A673 (cell line): ENCODE data around the gene TP53I11. TPM values are rescaled to one million over a fixed set of nuclear protein-coding genes. Genes with fewer than 3 reads are reported as not detected.

Experiments used
- BruUV-seq: library from RNA; stranded (reverse); fragments of 400-500 nt; replicated peaks from 2 replicates; lab custom pipeline; 2021; lab: Mats Ljungman, UMichigan
- CTCF ChIA-PET: fragments of 300-600 bp; sonication (Branson Sonifier 250); formaldehyde crosslinking; loops from one replicate; lab custom pipeline; 2022; ENCODE audit warnings: antibody characterized with exemption; lab: Charles Lee
- POLR2A ChIA-PET: fragments of 300-600 bp; sonication (Branson Sonifier 250); formaldehyde crosslinking; loops from one replicate; lab custom pipeline; 2022; ENCODE audit warnings: antibody characterized with exemption; ENCODE audit not compliant: low non-redundant PET; lab: Charles Lee
- DNase-seq: peaks from one replicate; pipeline ENCODE4 v3.0.0-alpha.2; 2015; ENCODE audit warnings: low spot score
- H3K27ac ChIP-seq: fragments of 200-600 bp; sonication (generic); 2 replicates; pipeline ENCODE4 v1.5.1; 2016; ENCODE audit warnings: mixed run types, low read depth, mild to moderate bottlenecking, mixed read lengths, antibody characterized with exemption, low read length; ENCODE audit not compliant: poor library complexity, severe bottlenecking
- H3K27me3 ChIP-seq: fragments of 200-600 bp; sonication (generic); replicated peaks from 2 replicates; pipeline ENCODE4 v1.6.1; 2017; ENCODE audit warnings: mixed run types, low read depth, mild to moderate bottlenecking, mixed read lengths, antibody characterized with exemption, low read length; ENCODE audit not compliant: insufficient read depth, poor library complexity
- H3K36me3 ChIP-seq: fragments of 200-600 bp; sonication (generic); 2 replicates; pipeline ENCODE4 v1.6.1; 2016; ENCODE audit warnings: mixed run types, mild to moderate bottlenecking, mixed read lengths, antibody characterized with exemption, low read length; ENCODE audit not compliant: insufficient read depth, poor library complexity, severe bottlenecking
- H3K4me1 ChIP-seq: fragments of 200-600 bp; sonication (generic); 2 replicates; pipeline ENCODE4 v1.6.1; 2017; ENCODE audit warnings: mixed run types, mild to moderate bottlenecking, mixed read lengths, antibody characterized with exemption, low read length; ENCODE audit not compliant: insufficient read depth, poor library complexity, severe bottlenecking
- H3K4me3 ChIP-seq: fragments of 200-600 bp; sonication (generic); 2 replicates; pipeline ENCODE4 v1.5.1; 2016; ENCODE audit warnings: low read depth, mixed run types, mild to moderate bottlenecking, mixed read lengths, low read length; ENCODE audit not compliant: poor library complexity, severe bottlenecking
- H3K9me3 ChIP-seq: fragments of 200-600 bp; sonication (generic); 2 replicates; pipeline ENCODE4 v1.6.1; 2016; ENCODE audit warnings: mixed run types, low read depth, mild to moderate bottlenecking, mixed read lengths, antibody characterized with exemption, low read length; ENCODE audit not compliant: poor library complexity, severe bottlenecking
- EZH2 ChIP-seq: fragments of 200-600 bp; sonication (generic); IDR thresholded peaks from 2 replicates; pipeline ENCODE4 v1.6.1; 2017; ENCODE audit warnings: borderline replicate concordance, low read depth, mild to moderate bottlenecking, mixed read lengths, antibody characterized with exemption, low read length; ENCODE audit not compliant: poor library complexity, severe bottlenecking
- intact Hi-C: fragments of 100-400 bp; cut with micrococcal nuclease; formaldehyde crosslinking; loops from one replicate; pipeline ENCODE4 v1.10.0; 2022; ENCODE audit not compliant: unreplicated experiment
- total RNA-seq: library from RNA; stranded (reverse); gene quantifications from 2 replicates; pipeline ENCODE4 v1.2.3, GENCODE V29; 2021
- TF ChIP-seq, protein P1 (sequence below): fragments of 300-800, 200-600 bp; sonication (generic); conservative IDR thresholded peaks from 2 replicates; pipeline ENCODE4 v1.5.1; 2017; ENCODE audit warnings: low read depth, mild to moderate bottlenecking, antibody characterized with exemption, low read length, moderate library complexity, mixed read lengths

TP53I11 gene
- total RNA-seq, 1 experiment from 2014 or later = 52.0 TPM

DNA sequence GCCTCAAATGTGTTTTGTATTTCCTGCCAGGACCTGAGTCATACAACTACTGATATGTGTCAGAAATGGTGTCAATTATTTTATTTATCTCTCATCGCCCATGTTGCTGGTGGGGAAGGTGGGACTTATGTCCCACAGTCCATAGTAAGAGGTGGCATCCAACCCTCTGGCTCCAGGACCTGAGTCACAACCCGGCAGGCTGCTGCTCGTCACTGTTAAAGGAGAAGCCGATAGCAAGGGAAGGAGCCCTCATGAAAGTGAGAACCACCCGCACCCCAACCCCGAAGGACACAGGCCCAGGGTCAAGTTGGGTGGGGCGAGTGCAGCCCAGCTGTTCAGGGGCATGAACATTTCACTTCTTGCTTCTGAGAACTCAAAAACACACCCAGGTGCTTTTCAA, 33.1 kb upstream of the TP53I11 start:
- peak; percentile 39 for DNase-seq
- BruUV-seq = no TSS peak
- no peaks in the 10 kb centered on the region for H3K4me1 ChIP-seq
- CTCF ChIA-PET = no interaction called here
- POLR2A ChIA-PET = no interaction called here
- H3K9me3 ChIP-seq = no peaks in the 10 kb centered on the region
- no peaks in the 10 kb centered on the region for H3K27me3 ChIP-seq
- no peaks in the 10 kb centered on the region for H3K36me3 ChIP-seq
- no peak overlapping the region for H3K27ac ChIP-seq
- intact Hi-C loops = no loop called here
- no peak overlapping the region for H3K4me3 ChIP-seq
- no peak for TF ChIP-seq EZH2
- TF ChIP-seq, protein P1, sequence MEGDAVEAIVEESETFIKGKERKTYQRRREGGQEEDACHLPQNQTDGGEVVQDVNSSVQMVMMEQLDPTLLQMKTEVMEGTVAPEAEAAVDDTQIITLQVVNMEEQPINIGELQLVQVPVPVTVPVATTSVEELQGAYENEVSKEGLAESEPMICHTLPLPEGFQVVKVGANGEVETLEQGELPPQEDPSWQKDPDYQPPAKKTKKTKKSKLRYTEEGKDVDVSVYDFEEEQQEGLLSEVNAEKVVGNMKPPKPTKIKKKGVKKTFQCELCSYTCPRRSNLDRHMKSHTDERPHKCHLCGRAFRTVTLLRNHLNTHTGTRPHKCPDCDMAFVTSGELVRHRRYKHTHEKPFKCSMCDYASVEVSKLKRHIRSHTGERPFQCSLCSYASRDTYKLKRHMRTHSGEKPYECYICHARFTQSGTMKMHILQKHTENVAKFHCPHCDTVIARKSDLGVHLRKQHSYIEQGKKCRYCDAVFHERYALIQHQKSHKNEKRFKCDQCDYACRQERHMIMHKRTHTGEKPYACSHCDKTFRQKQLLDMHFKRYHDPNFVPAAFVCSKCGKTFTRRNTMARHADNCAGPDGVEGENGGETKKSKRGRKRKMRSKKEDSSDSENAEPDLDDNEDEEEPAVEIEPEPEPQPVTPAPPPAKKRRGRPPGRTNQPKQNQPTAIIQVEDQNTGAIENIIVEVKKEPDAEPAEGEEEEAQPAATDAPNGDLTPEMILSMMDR = no peak

DNA sequence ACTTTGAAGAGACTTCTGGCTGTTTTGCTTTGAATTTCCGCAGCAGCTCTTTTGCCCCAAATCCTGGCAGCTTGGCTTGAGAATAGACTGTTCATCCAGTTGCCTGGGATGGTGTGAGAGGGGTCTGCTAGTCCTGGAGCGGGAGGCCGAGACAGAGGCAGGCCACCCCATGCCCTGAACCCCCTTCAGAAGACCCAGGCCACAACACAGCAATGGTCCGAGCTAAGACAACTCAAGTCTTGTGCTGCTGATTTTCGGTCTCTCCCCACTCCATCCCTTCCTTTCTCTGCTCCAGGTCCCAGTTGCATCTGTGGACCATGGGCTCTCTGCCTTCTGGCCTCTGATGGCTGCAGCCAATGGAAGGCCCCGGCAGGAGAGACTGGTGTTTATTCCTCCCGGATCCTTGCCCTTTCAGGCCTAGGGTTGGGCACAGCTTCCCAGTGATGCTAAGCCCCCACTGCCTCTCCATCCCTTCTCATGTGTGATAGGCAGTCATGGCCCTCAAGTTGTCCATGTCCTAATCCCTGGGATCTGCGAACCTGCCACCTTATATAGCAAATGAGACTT, 31.9 kb upstream of the TP53I11 start:
- no peaks in the 10 kb centered on the region for H3K36me3 ChIP-seq
- H3K27ac ChIP-seq = no peak overlapping the region
- peaks cover 10% of the 10 kb centered on the region for H3K4me1 ChIP-seq
- no peak overlapping the region for H3K4me3 ChIP-seq
- intact Hi-C loops = no loop called here
- ChIA-PET POLR2A (no interaction called here), CTCF (no interaction called here)
- no peak for TF ChIP-seq EZH2
- TF ChIP-seq, protein P1 = no peak
- H3K27me3 ChIP-seq = no peaks in the 10 kb centered on the region
- BruUV-seq = no TSS peak
- H3K9me3 ChIP-seq = no peaks in the 10 kb centered on the region
- no peak for DNase-seq

DNA sequence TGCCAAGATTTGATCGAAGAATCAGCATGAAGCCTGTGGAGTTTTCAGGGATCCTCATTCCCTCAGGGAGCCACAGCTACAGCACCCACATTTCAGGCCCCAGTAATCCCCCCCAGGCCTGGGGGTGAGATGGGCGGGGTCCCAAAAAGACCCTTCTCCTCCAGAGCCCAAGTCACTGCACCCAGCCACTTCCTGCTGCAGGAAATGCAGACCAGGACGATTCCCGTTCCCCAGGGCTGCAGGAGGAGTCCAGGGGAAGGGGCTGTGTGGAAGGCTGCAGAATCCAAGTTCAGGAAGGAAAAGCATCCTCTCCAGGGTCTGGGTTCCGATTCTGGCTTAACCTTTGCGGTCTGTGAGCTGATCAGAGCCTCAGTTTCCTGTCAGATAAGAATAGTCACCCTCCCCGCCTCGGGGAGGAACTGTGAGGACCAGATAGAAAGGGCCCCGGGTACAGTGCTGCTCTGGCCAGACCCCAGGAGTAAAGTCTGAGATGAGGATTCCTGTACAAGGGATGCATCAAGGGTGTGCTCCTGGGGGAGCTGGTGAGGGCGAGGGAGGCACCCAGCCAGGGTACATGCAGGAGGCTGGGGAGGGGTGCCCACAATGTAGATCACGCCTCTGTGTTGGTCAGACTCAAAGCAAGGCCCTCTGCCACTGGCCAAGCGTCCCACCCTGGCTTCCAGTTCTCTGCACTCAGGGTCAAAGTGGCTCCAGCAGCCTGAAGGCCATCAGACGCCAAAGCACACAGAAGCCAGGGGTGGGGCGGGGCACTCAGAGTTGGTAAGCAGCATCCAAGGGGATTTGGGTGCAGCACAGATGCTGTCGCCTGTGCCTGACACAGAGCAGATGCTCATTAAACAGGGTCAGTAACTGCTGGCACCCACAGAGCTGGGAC, 30.1 kb upstream of the TP53I11 start:
- TF ChIP-seq, protein P1 = no peak
- TF ChIP-seq EZH2 = no peak
- no peaks in the 10 kb centered on the region for H3K9me3 ChIP-seq
- CTCF ChIA-PET = no interaction called here
- intact Hi-C loops = no loop called here
- no peak for DNase-seq
- POLR2A ChIA-PET = no interaction called here
- H3K4me1 ChIP-seq = peaks cover 15% of the 10 kb centered on the region
- BruUV-seq = no TSS peak
- H3K27ac ChIP-seq = no peak overlapping the region
- H3K27me3 ChIP-seq = no peaks in the 10 kb centered on the region
- H3K36me3 ChIP-seq = no peaks in the 10 kb centered on the region
- H3K4me3 ChIP-seq = no peak overlapping the region
